NOMO-1 treated with dmso at 0.1 percent for 144 hours (cell line): ENCODE results near the gene OR2G2.
A peak's percentile ranks its signal among the peaks of the same experiment; 100 is the strongest.

ENCODE experiments used
- DNase-seq: peaks from one replicate; lab custom pipeline; 2025; ENCODE audit not compliant: unreplicated experiment; lab: John Stamatoyannopoulos, UW

The OR2G2 gene, protein sequence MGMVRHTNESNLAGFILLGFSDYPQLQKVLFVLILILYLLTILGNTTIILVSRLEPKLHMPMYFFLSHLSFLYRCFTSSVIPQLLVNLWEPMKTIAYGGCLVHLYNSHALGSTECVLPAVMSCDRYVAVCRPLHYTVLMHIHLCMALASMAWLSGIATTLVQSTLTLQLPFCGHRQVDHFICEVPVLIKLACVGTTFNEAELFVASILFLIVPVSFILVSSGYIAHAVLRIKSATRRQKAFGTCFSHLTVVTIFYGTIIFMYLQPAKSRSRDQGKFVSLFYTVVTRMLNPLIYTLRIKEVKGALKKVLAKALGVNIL

DNA sequence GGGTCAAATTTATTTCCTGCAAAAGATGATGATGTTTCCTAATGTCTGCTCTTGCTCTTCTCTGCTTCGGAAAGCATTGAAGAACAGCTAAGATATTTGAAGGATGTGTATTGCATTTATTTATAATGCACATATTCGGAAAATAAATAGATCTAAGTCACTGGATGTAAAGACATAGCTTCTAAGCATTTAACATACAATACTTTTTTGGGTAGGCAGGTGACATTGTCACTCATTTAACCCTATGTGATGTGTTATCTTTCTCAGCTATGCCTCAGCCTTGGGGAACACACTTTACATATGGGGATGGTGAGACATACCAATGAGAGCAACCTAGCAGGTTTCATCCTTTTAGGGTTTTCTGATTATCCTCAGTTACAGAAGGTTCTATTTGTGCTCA, at the start of gene OR2G2:
Gene OR2G2, plus strand, starts transcription at position 301 of the 400 bp plus-strand sequence. Its CDS starts 0 bp downstream, at position 301.
- DNase-seq: no peak

DNA sequence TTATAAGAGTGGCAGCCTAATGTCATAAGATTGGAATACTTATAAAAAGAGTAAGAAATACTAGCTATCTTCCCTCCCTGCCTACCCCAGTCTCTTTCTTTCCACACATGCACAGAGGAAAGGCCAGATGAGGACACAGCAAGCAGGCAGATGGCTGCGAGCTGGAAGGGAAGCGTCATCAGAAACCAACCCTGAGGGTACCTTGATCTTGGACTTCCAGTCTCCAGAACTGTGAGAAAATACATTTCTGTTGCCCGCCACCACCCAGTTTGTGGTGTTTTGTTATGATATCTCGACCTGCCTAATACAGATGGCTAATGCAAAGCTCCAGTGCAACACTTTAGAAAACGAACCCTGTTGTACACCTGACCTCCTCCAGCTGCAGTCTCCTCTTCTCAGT, 49.6 kb upstream of the OR2G2 start:
- DNase-seq: no peak

DNA sequence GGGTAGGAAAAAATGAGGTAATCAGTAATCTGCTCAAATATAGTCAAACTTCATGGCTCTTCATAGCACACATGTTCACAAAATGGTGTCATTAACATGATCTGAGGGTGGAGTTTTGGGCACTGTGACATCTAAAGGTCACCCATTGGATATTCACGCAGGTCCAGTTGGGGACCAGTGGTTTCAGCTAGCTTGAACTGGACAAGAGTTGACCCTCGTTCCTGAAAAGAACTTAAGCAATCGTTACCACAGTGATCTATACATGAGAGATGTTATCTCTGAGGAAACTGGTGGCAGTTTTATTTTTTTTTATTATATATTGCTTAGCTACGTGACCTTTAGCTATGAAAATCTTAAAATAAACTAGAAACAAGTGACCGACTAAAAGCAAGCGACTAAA, 48.9 kb upstream of the OR2G2 start:
- DNase-seq: no peak

GRCh38 chr1:247540581-247540980, 47.6 kb upstream of the OR2G2 start:
- no peak for DNase-seq

- no peak for DNase-seq
These were observed 45.3 kb upstream of the OR2G2 start for GRCh38 chr1:247542811-247543210.

- no peak for DNase-seq
These were observed 40.1 kb upstream of the OR2G2 start for GRCh38 chr1:247548092-247548491.

DNA sequence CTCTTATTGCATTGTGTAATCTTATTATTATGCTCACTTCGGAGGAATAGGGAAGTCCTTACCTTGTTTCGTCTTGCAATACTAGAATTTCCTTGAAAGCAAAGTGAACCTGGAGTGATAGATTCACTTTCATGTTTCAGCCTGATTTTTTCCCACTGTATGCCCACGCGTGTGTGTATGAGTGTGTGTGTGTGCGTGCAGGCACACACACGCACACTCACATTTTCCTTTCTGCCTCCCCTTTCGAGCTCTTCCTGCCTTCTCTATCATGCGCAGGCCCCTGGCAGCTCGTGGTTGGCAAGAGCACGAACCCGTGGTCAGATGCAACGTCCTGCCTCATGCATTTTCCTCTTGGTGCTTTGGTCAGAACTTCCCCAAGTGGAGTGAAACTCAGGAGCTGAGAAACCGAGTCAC, 39.4 kb upstream of the OR2G2 start, which contains the start of gene GCSAML:
Gene GCSAML, plus strand, starts transcription at position 366 of the 414 bp plus-strand sequence. CDS start 58 bp downstream, outside the sequence.
- no peak for DNase-seq

DNA sequence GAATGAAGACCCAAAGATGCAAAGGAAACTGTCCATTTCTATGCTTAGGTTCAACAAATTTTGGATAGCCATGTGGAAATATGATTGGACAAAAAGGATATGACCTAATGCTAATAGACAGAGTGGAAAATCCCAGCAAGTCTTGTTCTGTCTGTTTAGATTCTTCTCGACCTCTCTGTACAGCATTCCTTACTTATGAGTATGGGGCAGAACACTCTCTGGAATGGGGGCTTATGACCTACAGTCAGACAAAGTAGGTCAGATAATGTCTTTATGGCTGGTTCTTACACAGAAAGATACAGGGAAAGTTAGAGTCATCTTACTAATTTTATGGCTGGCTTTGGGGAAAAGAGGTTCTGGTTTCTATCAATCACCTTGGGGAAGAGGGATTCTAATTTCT, 36.4 kb upstream of the OR2G2 start:
- no peak for DNase-seq

DNA sequence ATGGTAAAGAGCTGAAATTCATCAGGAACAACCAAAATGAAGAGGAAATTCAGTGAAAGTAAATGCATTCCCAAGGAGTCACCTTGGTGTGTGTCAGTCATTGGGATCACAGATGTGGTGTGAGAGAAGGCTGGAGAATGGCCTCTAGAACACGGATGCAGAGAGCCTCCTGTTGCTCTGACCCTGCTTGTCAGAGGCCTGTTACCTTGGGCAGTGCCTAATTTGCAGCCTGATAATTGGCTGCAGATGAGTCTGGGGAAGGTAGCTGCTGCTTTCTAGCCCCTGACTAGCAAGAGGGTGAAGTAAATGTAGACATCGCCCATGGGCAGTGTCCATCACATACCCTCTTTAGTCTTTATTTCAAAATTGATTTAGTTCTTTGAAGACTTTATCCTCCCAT, 35.9 kb upstream of the OR2G2 start:
- no peak for DNase-seq

- no peak for DNase-seq
These were observed 30.1 kb upstream of the OR2G2 start for GRCh38 chr1:247557926-247558674.

DNA sequence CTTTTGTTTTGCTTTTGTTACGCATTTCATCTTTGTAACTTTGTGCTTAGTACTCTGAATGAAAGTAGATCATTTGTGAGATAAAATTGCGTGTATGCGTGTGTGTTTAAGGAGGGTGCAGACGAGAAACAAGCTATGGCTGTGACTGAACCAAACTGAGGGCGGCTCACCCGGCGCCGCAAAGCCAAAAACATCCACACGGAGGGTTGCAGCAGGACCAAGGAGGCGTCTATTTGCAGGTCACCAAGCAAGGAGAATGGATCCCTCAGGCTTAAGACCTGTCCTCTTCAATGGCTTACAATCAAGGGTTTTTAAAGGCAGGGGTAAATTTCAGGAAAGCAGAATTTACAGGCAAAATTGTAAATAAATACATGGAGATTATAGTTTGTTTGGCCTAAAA, 26.4 kb upstream of the OR2G2 start:
- DNase-seq: no peak

- DNase-seq: no peak
These were observed 26.0 kb upstream of the OR2G2 start for GRCh38 chr1:247562198-247562597.

GRCh38 chr1:247574236-247574635, 13.9 kb upstream of the OR2G2 start:
- DNase-seq: no peak

DNA sequence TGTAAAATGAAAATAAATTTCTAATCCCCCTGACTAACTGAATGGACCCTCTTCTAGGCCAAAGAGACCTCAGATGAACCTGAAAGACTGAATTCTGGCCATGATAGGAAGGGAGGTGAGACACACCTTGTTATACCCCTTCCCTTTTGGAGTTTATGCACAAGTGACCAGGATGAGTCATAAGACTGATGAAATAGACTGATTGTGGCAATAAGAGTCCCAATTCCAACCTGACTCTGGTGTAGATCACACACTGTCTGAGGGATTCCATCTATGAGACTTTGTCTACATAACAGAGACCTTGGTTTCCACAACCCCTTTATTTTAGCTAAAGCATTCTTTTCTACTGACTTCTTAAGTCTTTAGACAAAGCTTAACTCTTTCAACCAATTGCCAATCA, 13.5 kb upstream of the OR2G2 start:
- no peak for DNase-seq

- peak; percentile 28 for DNase-seq
These were observed 11.6 kb upstream of the OR2G2 start for GRCh38 chr1:247576514-247576913.

DNA sequence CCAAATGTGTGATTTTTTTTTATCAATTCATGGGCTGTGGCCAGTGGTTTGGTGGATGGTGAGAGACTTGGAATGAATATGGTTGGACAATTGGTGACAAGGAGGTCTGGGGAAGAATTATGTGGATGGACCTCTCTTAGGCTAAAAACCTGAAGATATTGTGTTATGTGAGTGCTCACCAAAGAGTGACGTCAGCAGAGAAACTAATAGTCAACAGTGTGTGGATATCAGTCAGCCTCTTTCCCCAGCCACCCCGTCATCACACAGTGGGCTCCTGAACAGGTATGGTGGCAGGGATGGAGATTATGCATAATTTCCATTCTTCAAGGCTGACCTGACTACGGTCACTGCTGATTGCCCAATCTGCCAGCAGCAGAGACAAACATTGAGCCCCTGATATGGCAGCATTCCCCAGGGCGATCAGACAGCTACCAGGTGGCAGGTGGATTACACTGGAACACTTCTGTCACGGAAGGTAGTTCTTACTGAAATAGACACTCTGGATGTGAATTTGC, 9.2 kb upstream of the OR2G2 start:
- no peak for DNase-seq

- DNase-seq: no peak
These were observed 17.1 kb downstream of the OR2G2 start, which contains the start of gene OR2G3 for GRCh38 chr1:247605286-247605685. TSS of gene OR2G3 (plus strand) at chr1:247605586. CDS start at chr1:247605586, 0 bp downstream.

DNA sequence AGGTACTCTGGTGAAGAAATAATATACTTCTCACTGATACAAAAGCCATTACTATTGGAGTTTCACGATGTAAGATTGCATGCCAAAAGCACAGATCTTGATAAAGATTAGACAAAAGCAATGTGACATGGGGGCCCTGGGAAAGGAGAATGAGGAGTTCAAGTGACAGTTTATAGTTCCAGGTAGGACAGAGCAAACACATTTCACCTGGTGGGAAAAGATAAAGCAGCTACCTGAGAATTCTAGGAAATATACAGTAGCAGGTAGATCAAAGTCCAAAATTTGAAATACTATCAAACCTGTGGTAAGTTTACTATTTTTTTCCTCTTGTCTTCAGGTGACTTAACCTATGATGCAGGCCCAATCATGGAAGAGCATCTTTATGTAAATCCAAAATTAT, 25.2 kb downstream of the OR2G2 start:
- DNase-seq: no peak

GRCh38 chr1:247614625-247615024, 26.5 kb downstream of the OR2G2 start:
- no peak for DNase-seq

DNA sequence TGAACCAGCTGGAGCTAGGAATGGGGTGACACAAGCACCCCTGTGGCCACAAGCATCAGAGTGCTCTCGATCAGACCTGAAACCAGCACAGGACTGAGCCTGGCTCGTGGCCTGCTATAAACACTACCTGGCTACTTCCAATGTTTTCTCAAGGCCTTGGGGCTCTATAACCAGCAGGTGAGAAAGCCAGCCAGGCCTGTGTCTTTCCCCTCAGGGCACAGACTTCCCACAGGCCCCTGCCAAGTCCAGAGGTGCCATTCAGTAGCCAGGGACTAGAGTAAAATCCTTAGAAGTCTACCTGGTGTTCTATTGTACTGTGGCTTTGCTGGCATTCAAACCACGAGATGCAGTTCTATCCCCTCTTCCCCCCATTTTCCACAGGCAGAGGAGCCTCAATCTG, 39.8 kb downstream of the OR2G2 start:
- DNase-seq: no peak

DNA sequence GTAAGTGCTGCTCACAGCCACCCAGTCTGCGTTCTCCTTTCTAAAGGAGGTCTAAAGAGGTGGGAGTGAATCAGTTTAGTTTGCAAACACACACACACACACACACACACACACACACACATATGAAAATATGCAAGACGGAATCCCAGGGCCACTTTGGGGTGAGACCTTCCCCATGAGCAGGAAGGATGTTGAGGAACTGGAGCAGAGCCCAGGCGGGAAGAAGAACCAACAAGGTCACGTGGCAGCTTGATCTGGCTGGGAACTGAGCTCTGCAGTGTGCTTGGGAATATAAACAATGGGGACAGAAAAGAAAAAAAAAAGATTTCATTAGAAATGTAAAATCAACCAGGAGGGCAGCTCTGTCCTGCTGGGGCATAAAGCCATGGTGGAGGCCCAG, 49.9 kb downstream of the OR2G2 start:
- no peak for DNase-seq

DNA sequence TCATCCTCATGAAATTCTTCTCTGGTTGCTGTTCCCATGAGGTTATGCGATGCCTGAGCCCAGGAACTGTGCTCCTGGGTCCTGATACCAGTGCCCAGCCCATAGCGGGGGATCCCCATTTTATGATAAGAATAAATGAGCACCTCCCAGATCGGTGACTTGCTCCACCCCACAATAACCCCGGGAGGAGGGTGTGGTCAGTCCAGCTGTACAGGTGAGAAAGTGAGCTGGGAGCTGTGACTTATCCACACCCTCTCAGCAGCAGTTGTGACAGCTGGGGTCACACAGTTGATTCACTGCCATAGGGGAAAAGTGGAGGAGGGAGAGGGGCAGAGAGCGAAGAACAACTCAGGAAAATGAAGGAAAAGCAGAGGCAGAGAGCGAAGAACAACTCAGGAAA, 50.6 kb downstream of the OR2G2 start:
- DNase-seq: no peak
